ENCODE data around the gene TKTL1. TPM values are rescaled to one million over a fixed set of nuclear protein-coding genes. Genes with fewer than 3 reads are reported as not detected.

TKTL1 gene
- total RNA-seq, 2 donors from 2014 or later, result 1.1 to 4.0 TPM

DNA sequence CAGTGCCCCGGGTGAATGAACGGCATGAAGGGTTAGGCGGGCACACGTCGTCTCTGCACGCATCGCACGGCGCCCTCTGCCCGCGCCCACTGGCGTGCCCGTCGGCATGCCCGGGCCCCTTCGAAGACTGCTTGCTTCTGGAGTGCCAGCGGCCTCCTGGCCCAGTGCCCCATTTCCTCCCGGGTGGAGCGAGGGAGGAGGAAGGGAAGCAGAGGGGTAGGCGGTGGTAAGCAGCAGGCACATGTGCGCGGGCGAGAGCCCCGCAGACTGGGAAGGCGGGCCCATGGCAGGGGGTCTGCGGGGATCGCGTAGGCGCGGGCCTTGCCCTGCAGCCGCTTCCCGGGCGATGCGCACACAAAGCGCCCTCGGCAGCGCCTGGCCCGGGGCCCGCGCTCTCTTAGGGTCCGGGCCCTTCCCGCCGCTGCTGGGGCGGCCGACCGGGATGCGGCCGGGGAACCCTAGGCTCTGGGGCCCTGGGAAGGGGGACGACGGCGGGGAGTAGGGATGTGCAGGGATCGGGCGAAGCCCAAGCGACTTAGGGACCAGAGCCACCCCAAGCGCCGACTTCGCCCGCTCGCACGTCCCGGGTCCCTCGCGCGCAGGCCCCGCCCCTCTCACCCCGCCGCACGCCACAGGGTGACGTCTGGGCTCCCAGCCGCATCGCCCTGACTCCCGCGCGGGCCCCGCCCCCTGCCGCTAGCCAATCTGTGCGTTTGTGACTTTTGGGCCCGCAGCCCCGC is 82.6 kb downstream of the TKTL1 start:
- no peak for TF ChIP-seq CTCF (IDR thresholded peaks at IDR 0.05)
- peaks cover 0 to 23% of the 10 kb centered on the region in 2 donors for H3K4me1 ChIP-seq
- H3K36me3 ChIP-seq, result no peaks in the 10 kb centered on the region
- peak overlapping the region; percentile 38 to 56 for H3K4me3 ChIP-seq
- H3K27ac ChIP-seq, result peak overlapping the region; percentile 93 to 96
- no peak for DNase-seq (ENCODE audit: low spot score)
- H3K9me3 ChIP-seq, result no peaks in the 10 kb centered on the region
- H3K27me3 ChIP-seq, result no peaks in the 10 kb centered on the region

DNA sequence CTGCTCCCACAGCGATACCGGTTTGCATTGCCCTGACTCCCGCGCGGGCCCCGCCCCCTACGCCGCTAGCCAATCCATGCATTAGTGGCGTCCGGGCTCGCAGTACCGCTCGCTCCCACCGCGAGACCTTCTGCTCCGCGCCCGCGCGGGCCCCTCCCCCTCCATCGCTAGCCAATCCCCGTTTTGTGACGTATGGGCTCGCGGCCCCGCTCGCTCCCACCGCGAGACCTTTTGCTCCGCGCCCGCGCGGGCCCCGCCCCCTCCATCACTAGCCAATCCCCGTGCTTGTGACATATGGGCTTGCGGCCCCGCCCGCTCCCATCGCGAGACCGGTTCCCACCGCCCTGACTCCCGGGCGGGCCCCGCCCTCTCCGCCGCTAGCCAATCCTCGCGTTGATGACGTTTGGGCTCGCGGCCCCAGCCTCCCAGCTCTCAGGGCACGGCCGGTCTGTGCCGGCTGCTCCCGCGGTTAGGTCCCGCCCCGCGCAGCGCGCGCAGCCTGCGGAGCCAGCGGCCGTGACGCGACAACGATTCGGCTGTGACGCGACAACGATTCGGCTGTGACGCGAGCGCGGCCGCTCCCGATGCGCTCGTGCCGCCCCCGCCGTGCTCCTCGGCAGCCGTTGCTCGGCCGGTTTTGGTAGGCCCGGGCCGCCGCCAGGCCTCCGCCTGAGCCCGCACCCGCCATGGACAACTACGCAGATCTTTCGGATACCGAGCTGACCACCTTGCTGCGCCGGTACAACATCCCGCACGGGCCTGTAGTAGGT is 83.4 kb downstream of the TKTL1 start, which contains the start of gene EMD:
TSS of gene EMD (plus strand) at position 497 of the 770 bp plus-strand sequence. CDS start at position 687, 190 bp downstream.
- H3K4me1 ChIP-seq, result peaks cover 0 to 16% of the 10 kb centered on the region in 2 donors
- peak within 1 kb of the TSS; percentile 66 to 79 for H3K4me3 ChIP-seq
- no peaks in the 10 kb centered on the region for H3K9me3 ChIP-seq
- no peak for TF ChIP-seq CTCF (IDR thresholded peaks at IDR 0.05)
- DNase-seq (ENCODE audit: low spot score), result peak; percentile 98
- H3K27me3 ChIP-seq, result no peaks in the 10 kb centered on the region
- peak within 1 kb of the TSS; percentile 93 to 97 for H3K27ac ChIP-seq
- no peaks in the 10 kb centered on the region for H3K36me3 ChIP-seq

DNA sequence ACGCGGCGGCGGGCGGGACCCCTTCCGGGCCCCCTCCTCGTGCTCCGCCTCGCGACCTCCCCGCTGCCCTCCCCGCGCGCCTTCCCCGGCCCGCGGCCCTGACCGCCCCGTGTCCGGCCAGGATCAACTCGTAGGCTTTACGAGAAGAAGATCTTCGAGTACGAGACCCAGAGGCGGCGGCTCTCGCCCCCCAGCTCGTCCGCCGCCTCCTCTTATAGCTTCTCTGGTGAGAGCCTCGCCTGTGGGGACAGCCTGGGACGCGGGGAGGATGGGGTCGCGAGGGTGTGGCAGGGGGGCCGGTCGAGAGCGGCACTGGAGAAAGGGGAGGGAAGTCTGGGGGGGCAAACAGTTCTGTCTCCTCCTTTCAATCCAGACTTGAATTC is 84.0 kb downstream of the TKTL1 start:
- peaks cover 0 to 13% of the 10 kb centered on the region in 2 donors for H3K4me1 ChIP-seq
- TF ChIP-seq CTCF (IDR thresholded peaks at IDR 0.05), result no peak
- H3K36me3 ChIP-seq, result no peaks in the 10 kb centered on the region
- H3K9me3 ChIP-seq, result no peaks in the 10 kb centered on the region
- H3K4me3 ChIP-seq, result peak overlapping the region; percentile 66 to 79
- no peak for DNase-seq (ENCODE audit: low spot score)
- peak overlapping the region; percentile 91 to 97 for H3K27ac ChIP-seq
- no peaks in the 10 kb centered on the region for H3K27me3 ChIP-seq

Other genes with a start within 250 kb of the TKTL1 start
- gene MECP2, start 198.1 kb upstream of the TKTL1 start, total RNA-seq, result 10 to 100 TPM; 52.7 to 69.1 TPM
- gene OPN1LW, start 151.6 kb upstream of the TKTL1 start, total RNA-seq, result not detected
- gene OPN1MW, start 113.2 kb upstream of the TKTL1 start, total RNA-seq, result not detected
- not detected for gene OPN1MW2, start 76.0 kb upstream of the TKTL1 start, total RNA-seq
- not detected for gene OPN1MW3, start 38.2 kb upstream of the TKTL1 start, total RNA-seq
- gene TEX28, start 671 bp upstream of the TKTL1 start, total RNA-seq, result not detected
- 100 to 1,000 TPM; 263 to 419 TPM for gene FLNA, start 78.8 kb downstream of the TKTL1 start, total RNA-seq
- gene EMD, start 83.5 kb downstream of the TKTL1 start, total RNA-seq, result 10 to 100 TPM; 41.5 to 47.0 TPM
- gene RPL10, start 102.6 kb downstream of the TKTL1 start, total RNA-seq, result 1,000 to 10,000 TPM; 1,667 to 4,587 TPM
- 10 to 100 TPM; 74.4 to 84.0 TPM for gene DNASE1L1, start 113.5 kb downstream of the TKTL1 start, total RNA-seq
- gene TAFAZZIN, start 115.7 kb downstream of the TKTL1 start, total RNA-seq, result 10 to 100 TPM; 24.8 to 28.9 TPM
- gene ATP6AP1, start 132.9 kb downstream of the TKTL1 start, total RNA-seq, result 10 to 100 TPM; 50.3 to 77.7 TPM
- 100 to 1,000 TPM in 1 of 2 donors, 10 to 100 TPM in 1; 73.8 to 116 TPM for gene GDI1, start 141.4 kb downstream of the TKTL1 start, total RNA-seq
- gene FAM50A, start 148.3 kb downstream of the TKTL1 start, total RNA-seq, result 10 to 100 TPM; 24.3 to 41.7 TPM
- 1 to 10 TPM; 5.9 to 7.1 TPM for gene PLXNA3, start 162.5 kb downstream of the TKTL1 start, total RNA-seq
- 10 to 100 TPM; 20.1 to 32.9 TPM for gene LAGE3, start 183.5 kb downstream of the TKTL1 start, total RNA-seq
- gene UBL4A, start 190.8 kb downstream of the TKTL1 start, total RNA-seq, result 10 to 100 TPM; 54.6 to 61.0 TPM
- 10 to 100 TPM; 22.2 to 22.9 TPM for gene SLC10A3, start 194.8 kb downstream of the TKTL1 start, total RNA-seq
- 10 to 100 TPM; 47.1 to 61.2 TPM for gene FAM3A, start 220.4 kb downstream of the TKTL1 start, total RNA-seq